C4-2B (cell line): ENCODE results near the gene DPPA4.

Experiments
- ZFX ChIP-seq: fragments of 450-650 bp; IDR thresholded peaks from 2 replicates; pipeline ENCODE4 v1.6.1; 2017
- TF ChIP-seq, protein P1 (sequence below): fragments of 450-650 bp; conservative IDR thresholded peaks from 2 replicates; pipeline ENCODE4 v1.5.1; 2017; ENCODE audit warnings: mild to moderate bottlenecking

DNA sequence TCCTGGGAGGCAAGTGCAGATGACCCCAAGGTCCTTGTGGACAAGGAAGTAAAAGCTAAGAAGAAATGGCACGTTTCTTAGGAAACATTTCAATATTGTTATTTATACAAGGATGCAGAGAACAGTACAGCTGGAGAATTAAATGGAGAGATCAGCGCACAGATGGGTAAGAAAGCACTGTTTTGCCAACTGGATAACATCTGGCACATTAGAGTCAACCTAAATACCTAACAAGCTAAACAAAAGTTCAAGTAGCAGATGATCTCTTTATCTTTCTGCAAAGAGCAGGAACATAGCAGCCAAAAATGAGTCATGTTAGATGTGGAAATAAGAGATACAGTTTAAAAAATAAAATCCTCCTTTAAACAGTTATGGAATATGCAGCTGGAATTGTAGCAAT lies 15.7 kb upstream of the DPPA4 start:
- TF ChIP-seq, protein P1, sequence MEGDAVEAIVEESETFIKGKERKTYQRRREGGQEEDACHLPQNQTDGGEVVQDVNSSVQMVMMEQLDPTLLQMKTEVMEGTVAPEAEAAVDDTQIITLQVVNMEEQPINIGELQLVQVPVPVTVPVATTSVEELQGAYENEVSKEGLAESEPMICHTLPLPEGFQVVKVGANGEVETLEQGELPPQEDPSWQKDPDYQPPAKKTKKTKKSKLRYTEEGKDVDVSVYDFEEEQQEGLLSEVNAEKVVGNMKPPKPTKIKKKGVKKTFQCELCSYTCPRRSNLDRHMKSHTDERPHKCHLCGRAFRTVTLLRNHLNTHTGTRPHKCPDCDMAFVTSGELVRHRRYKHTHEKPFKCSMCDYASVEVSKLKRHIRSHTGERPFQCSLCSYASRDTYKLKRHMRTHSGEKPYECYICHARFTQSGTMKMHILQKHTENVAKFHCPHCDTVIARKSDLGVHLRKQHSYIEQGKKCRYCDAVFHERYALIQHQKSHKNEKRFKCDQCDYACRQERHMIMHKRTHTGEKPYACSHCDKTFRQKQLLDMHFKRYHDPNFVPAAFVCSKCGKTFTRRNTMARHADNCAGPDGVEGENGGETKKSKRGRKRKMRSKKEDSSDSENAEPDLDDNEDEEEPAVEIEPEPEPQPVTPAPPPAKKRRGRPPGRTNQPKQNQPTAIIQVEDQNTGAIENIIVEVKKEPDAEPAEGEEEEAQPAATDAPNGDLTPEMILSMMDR = no peak
- TF ChIP-seq ZFX = no peak
